BLaER1 (cell line): ENCODE data around the gene DRC3.
A peak's percentile ranks its signal among the peaks of the same experiment; 100 is the strongest.

Source experiments
- H3K27ac ChIP-seq: shearing (Covaris generic); formaldehyde crosslinking; 2 replicates; pipeline ENCODE4 v1.8.1; 2022
- H3K27me3 ChIP-seq: shearing (Covaris generic); formaldehyde crosslinking; 2 replicates; pipeline ENCODE4 v1.8.1; 2022
- H3K36me3 ChIP-seq: shearing (Covaris generic); formaldehyde crosslinking; 2 replicates; pipeline ENCODE4 v1.8.1; 2022
- H3K4me1 ChIP-seq: shearing (Covaris generic); formaldehyde crosslinking; 2 replicates; pipeline ENCODE4 v1.8.1; 2022
- H3K4me2 ChIP-seq: shearing (Covaris generic); formaldehyde crosslinking; 2 replicates; pipeline ENCODE4 v1.8.1; 2022
- H3K4me3 ChIP-seq: shearing (Covaris generic); formaldehyde crosslinking; 2 replicates; pipeline ENCODE4 v1.8.1; 2022
- H3K9ac ChIP-seq: shearing (Covaris generic); formaldehyde crosslinking; 2 replicates; pipeline ENCODE4 v1.8.1; 2022
- H3K9me3 ChIP-seq: shearing (Covaris generic); formaldehyde crosslinking; 2 replicates; pipeline ENCODE4 v1.8.1; 2022
- H4K20me1 ChIP-seq: shearing (Covaris generic); formaldehyde crosslinking; 2 replicates; pipeline ENCODE4 v1.8.1; 2022
- Cebpa-rat ChIP-seq: shearing (Covaris generic); IDR thresholded peaks from 2 replicates; pipeline ENCODE4 v1.8.1; 2022

The DRC3 gene

DNA sequence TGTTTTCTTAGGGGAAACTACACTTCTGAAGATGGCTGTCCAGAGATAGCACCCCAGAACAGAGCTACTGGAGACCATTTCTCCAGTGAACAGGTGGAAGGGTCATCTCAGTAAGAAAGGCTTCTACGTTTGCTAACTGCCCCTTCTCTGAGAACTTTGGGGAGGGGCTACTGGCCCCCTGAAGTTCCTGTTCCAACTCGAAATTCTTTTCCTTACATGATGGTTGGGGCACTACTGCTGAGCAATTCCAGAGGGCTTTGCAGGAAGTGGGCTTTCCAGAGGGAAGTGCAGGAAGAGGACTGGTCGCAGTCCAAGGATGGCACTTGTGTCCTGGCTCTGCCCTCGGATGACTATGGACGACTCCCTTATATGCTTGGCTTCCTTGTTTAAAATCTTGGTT lies 31.6 kb upstream of the DRC3 start:
- H3K9me3 ChIP-seq: no peaks in the 10 kb centered on the region
- no peak overlapping the region for H3K9ac ChIP-seq
- no peak overlapping the region for H3K27ac ChIP-seq
- H4K20me1 ChIP-seq: peaks cover 18% of the 10 kb centered on the region; the same call in 1 of the 2 replicates
- H3K4me2 ChIP-seq: no peak overlapping the region
- TF ChIP-seq Cebpa-rat: no peak
- no peak overlapping the region for H3K4me3 ChIP-seq
- H3K27me3 ChIP-seq: no peaks in the 10 kb centered on the region
- no peaks in the 10 kb centered on the region for H3K36me3 ChIP-seq
- peaks cover 15% of the 10 kb centered on the region for H3K4me1 ChIP-seq

DNA sequence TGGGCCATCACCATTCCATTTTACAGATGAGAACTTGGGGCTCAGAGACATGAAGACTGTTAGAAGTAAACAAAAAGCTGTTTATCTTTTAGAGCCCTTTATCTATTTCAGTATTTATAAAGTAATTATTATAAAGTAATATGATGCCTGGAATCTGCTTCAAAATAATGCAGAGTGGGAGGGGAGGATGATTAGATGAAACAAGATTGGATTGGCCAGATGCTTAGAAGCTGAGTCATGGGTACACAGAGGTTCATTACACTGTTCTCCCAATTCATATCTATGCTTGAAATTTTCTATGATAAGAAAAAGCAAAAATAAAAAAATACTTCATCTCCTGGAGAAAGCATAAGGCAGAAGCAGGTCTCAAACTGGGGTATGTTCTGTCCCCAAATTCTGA lies 29.8 kb upstream of the DRC3 start:
- no peak overlapping the region for H3K9ac ChIP-seq
- H4K20me1 ChIP-seq: peaks cover 5% of the 10 kb centered on the region; the same call in 1 of the 2 replicates
- H3K27me3 ChIP-seq: no peaks in the 10 kb centered on the region
- TF ChIP-seq Cebpa-rat: no peak
- no peak overlapping the region for H3K27ac ChIP-seq
- no peaks in the 10 kb centered on the region for H3K9me3 ChIP-seq
- peaks cover 15% of the 10 kb centered on the region for H3K4me1 ChIP-seq
- H3K4me3 ChIP-seq: no peak overlapping the region
- H3K36me3 ChIP-seq: no peaks in the 10 kb centered on the region
- peak overlapping the region; percentile 62 for H3K4me2 ChIP-seq

DNA sequence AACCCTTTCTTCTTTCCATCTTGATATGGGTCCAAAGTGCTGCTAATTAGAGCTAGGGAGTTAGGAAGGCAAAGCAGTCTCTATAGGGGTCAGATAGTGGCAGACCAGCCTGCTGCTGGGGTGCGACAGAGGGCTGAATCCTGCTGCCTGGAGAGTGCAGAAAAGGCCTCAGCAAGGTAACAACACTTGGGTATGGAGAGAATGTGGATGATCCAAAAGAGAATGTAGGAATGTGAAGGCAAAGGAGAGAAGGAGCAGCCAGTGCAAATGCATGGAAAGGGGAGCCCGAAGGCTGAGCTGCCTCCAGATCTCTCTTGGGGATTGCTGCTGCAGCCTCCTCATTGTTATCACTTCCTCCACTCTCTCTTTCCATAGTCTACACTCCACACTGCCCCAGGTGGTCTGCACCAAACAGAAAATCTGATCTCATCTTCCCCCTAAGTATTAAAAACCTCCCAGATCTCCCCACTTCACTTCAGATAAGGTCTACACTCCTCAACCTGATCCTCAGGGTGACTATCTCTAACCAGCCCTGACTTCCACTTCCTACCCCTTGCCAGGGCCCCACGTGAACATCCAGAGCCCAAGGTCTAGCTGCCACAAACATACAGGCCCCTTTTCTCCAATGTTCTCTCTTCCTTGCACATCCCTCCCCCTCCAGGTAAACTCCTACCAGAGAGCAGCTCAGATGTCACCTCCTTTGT lies 29.2 kb upstream of the DRC3 start:
- Histone ChIP-seq H3K27ac (0 out of 2 replicates have a peak overlapping the region, but pooled peaks have one; percentile 0), H3K27me3 (no peaks in the 10 kb centered on the region), H3K36me3 (no peaks in the 10 kb centered on the region), H3K4me3 (no peak overlapping the region), H3K9me3 (no peaks in the 10 kb centered on the region), H4K20me1 (no peaks in the 10 kb centered on the region; the same call in 1 of the 2 replicates), H3K4me1 (peaks cover 15% of the 10 kb centered on the region), H3K9ac (0 out of 2 replicates have a peak overlapping the region, but pooled peaks have one; percentile 25), H3K4me2 (peak overlapping the region; percentile 62)
- TF ChIP-seq Cebpa-rat: no peak

DNA sequence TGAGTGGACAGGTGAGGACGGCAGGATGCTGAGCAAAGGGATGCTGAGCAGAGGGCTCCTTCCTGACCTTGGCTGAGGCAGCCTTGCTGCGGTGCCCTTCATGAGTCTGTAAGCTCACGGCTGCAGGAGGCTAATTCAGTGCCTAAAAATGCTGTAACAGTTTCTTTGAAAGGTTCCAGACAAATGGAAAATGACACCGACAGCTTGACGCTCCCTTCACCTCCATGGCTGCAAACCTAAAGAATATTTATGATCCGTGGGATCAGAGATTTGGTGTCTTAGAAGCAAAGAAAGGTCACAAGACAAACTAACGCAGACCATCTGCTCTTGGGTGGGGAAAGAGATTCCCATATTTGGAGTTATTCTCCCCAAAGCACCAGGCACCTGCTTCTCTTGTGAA lies 28.4 kb upstream of the DRC3 start:
- no peaks in the 10 kb centered on the region for H4K20me1 ChIP-seq
- no peaks in the 10 kb centered on the region for H3K9me3 ChIP-seq
- no peaks in the 10 kb centered on the region for H3K36me3 ChIP-seq
- peaks cover 15% of the 10 kb centered on the region for H3K4me1 ChIP-seq
- H3K9ac ChIP-seq: no peak overlapping the region
- no peak for TF ChIP-seq Cebpa-rat
- peak overlapping the region; percentile 62; the same call in 1 of the 2 replicates for H3K4me2 ChIP-seq
- no peak overlapping the region for H3K27ac ChIP-seq
- H3K4me3 ChIP-seq: no peak overlapping the region
- no peaks in the 10 kb centered on the region for H3K27me3 ChIP-seq

DNA sequence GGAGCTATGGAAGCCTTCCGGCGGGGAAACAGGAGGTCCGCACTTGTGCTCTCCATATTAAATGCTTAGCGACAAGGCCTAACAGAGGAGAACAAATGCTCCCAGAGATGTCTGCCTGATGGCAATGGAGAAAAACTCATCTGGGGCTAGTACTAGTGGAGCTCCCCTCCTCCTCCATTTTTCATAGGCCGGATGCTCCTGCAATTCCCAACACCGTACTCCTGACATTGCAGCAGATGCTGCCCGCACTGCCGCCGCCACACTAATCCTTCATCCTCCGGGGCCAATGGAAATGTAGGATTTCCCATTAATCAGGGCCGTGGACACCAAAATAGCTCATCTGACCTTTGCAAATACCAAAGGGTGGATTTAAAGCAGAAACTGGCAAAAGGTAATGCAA lies 27.9 kb upstream of the DRC3 start:
- H3K9me3 ChIP-seq: no peaks in the 10 kb centered on the region
- H3K9ac ChIP-seq: no peak overlapping the region
- no peak overlapping the region for H3K4me3 ChIP-seq
- H3K4me2 ChIP-seq: no peak overlapping the region
- no peaks in the 10 kb centered on the region for H4K20me1 ChIP-seq
- peaks cover 15% of the 10 kb centered on the region for H3K4me1 ChIP-seq
- TF ChIP-seq Cebpa-rat: no peak
- H3K27ac ChIP-seq: no peak overlapping the region
- H3K27me3 ChIP-seq: no peaks in the 10 kb centered on the region
- H3K36me3 ChIP-seq: no peaks in the 10 kb centered on the region

DNA sequence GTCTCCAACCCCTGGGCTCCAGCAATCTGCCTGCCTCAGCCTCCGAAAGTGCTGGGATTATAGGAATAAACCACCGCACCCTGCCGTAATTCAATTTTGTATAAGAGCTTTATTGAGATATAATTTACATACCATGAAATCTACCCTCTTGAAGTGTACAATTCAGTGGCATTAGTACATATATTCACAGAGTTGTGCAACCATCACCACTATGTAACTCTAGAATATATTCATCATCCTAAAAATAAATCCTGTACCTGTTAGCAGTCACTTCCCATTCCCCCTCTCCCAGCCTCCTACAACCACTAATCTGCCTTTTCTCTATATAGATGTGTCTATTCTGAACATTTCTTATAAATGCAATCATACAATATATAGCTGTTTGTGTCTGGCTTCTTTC lies 26.6 kb upstream of the DRC3 start:
- peaks cover 15% of the 10 kb centered on the region for H3K4me1 ChIP-seq
- no peaks in the 10 kb centered on the region for H3K27me3 ChIP-seq
- H3K27ac ChIP-seq: no peak overlapping the region

DNA sequence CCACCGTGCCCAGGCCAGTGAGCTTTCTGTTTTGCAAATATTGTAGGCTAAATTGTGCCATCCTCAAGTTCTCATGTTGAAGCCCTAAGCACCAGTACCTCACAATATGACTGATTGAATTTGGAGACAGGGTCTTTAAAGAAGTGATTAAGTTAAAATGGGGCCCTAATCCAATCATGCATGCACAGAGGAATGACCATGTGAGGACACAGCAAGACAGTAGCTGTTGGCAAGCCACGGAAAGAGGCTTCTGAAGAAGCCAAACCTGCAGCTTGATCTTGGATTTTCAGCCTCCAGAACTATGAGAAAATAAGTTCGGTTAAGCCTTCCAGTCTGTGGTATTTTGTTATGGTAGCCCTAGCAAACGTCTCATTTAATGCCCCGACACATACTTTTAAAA lies 25.4 kb upstream of the DRC3 start:
- H3K27me3 ChIP-seq: no peaks in the 10 kb centered on the region
- H3K27ac ChIP-seq: no peak overlapping the region
- H3K4me2 ChIP-seq: no peak overlapping the region
- H3K4me3 ChIP-seq: no peak overlapping the region
- H3K36me3 ChIP-seq: no peaks in the 10 kb centered on the region
- peaks cover 15% of the 10 kb centered on the region for H3K4me1 ChIP-seq
- no peaks in the 10 kb centered on the region for H4K20me1 ChIP-seq
- no peaks in the 10 kb centered on the region for H3K9me3 ChIP-seq
- TF ChIP-seq Cebpa-rat: no peak
- H3K9ac ChIP-seq: no peak overlapping the region

More for the DNA sequence above, 26.6 kb upstream of the DRC3 start:
- Histone ChIP-seq H3K9ac (no peak overlapping the region), H3K36me3 (no peaks in the 10 kb centered on the region), H3K4me3 (no peak overlapping the region), H3K4me2 (no peak overlapping the region), H3K9me3 (no peaks in the 10 kb centered on the region), H4K20me1 (no peaks in the 10 kb centered on the region)
- TF ChIP-seq Cebpa-rat: no peak

DNA sequence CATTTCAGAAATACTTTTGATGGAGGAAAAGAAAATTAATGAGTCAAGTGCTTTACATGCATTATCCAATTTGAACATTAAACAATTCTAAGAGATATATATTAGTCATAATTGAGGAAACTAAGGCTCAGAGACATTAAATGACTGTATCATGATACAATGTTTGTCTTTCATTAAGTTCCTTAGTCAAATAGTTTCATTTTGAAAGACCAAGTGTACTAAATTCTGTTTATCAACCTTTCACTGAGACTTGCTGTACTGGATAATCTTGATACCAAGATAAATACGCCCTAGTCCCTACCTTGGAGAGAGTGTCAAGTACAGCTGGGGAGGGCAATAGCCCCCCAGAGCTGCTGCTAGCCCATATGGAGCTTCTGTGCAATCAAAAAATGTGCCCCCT lies 24.7 kb upstream of the DRC3 start:
- H3K27ac ChIP-seq: no peak overlapping the region
- H3K4me1 ChIP-seq: peaks cover 13% of the 10 kb centered on the region
- no peaks in the 10 kb centered on the region for H3K9me3 ChIP-seq
- no peak overlapping the region for H3K9ac ChIP-seq
- H3K36me3 ChIP-seq: no peaks in the 10 kb centered on the region
- no peak overlapping the region for H3K4me3 ChIP-seq
- no peak for TF ChIP-seq Cebpa-rat
- no peaks in the 10 kb centered on the region for H4K20me1 ChIP-seq
- no peaks in the 10 kb centered on the region for H3K27me3 ChIP-seq
- H3K4me2 ChIP-seq: no peak overlapping the region

DNA sequence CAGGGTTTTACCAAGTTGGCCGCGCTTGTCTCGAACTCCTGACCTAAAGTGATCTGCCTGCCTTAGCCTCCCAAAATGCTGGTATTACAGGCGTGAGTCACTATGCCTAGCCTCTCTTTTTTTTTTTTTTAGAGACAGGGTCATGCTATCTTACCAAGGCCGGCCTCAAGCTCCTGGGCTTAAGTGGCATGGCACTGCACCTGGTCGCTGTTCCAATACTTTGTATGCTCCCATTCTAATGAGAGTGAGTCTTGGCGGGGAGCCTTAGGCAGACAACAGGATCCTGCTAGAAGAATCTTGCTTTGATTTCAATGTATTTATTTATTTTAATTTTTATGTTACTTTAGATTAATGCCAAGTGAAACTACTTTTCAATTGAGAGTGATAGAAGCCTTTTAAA lies 22.3 kb upstream of the DRC3 start:
- no peak overlapping the region for H3K9ac ChIP-seq
- no peak for TF ChIP-seq Cebpa-rat
- H3K9me3 ChIP-seq: no peaks in the 10 kb centered on the region
- no peaks in the 10 kb centered on the region for H4K20me1 ChIP-seq
- H3K27ac ChIP-seq: no peak overlapping the region
- no peak overlapping the region for H3K4me3 ChIP-seq
- H3K4me2 ChIP-seq: no peak overlapping the region
- no peaks in the 10 kb centered on the region for H3K27me3 ChIP-seq
- peaks cover 3% of the 10 kb centered on the region; the same call in 1 of the 2 replicates for H3K36me3 ChIP-seq
- no peaks in the 10 kb centered on the region for H3K4me1 ChIP-seq

DNA sequence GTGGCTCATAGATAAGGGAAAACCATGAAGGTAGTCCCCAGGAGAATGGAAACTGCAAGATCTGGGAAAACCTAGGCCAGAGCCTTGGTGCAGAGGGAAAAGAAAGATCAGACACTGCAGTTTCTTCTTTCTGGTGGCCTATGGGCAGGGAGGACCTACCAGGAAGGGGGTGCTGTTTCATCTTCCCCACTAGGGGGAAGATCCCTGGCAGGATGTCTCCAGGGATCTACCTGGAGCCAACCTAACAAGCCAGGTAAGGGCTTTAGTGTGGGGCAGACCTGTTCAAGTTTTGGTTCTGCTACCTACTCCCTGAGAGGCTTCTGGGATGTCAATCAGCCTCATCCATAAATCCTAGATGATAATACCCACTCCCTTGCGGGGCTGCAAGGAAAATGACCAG lies 21.9 kb upstream of the DRC3 start:
- no peak overlapping the region for H3K27ac ChIP-seq
- no peaks in the 10 kb centered on the region for H3K27me3 ChIP-seq
- no peaks in the 10 kb centered on the region for H4K20me1 ChIP-seq
- no peaks in the 10 kb centered on the region for H3K4me1 ChIP-seq
- no peak for TF ChIP-seq Cebpa-rat
- H3K9ac ChIP-seq: no peak overlapping the region
- H3K4me3 ChIP-seq: no peak overlapping the region
- H3K4me2 ChIP-seq: no peak overlapping the region
- H3K36me3 ChIP-seq: peaks cover 7% of the 10 kb centered on the region; the same call in 1 of the 2 replicates
- H3K9me3 ChIP-seq: 0 out of 2 replicates have a peak, but pooled peaks cover 2% of the 10 kb centered on the region

DNA sequence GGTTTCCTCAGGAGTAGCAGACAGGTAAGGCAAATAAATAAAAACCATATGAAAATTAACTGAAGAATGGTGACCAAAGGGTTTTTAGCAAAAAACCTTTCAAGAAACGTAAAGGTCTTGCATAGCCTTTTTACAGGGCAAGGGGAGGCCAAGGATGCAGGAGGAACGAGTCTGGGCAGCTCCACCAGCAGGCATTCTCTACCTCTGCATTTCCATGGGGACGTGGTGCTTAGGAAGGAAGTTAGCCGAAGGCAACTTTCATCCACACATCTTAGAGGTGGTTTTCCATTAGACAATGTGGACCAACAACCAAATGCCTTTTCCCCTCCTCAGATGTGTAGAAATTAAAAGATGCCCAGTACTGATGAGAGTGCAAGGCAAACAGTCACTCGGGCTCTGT lies 21.1 kb upstream of the DRC3 start:
- Histone ChIP-seq H4K20me1 (no peaks in the 10 kb centered on the region), H3K9me3 (peaks cover 9% of the 10 kb centered on the region), H3K9ac (no peak overlapping the region), H3K27me3 (no peaks in the 10 kb centered on the region), H3K27ac (no peak overlapping the region), H3K4me3 (no peak overlapping the region), H3K4me2 (no peak overlapping the region), H3K4me1 (no peaks in the 10 kb centered on the region), H3K36me3 (peaks cover 14% of the 10 kb centered on the region)
- TF ChIP-seq Cebpa-rat: no peak
